Activated naive CD4-positive, alpha-beta T cell treated with Interleukin-2 at 50 U/mL for 16 hours (primary cell): ENCODE results near the gene PLPPR4.
"Not testable (repeated sequence)": the region's sequence is repeated elsewhere in the genome, so short reads cannot be mapped to it uniquely, and the experiment has no call there.

Source experiments
- DNase-seq: peaks from one replicate; pipeline ENCODE4 v3.0.0-alpha.2; 2020

The PLPPR4 gene

GRCh38 chr1:99264201-99265021, at the start of gene PLPPR4:
Gene PLPPR4 (plus strand): TSS chr1:99264492. CDS start chr1:99264594, 102 bp downstream.
- DNase-seq: no peak

GRCh38 chr1:99216956-99217355, 47.3 kb upstream of the PLPPR4 start:
- no peak for DNase-seq

- no peak for DNase-seq
Observed at GRCh38 chr1:99217599-99217998, 46.7 kb upstream of the PLPPR4 start.

- no peak for DNase-seq
Observed at GRCh38 chr1:99218572-99218971, 45.7 kb upstream of the PLPPR4 start.

GRCh38 chr1:99218999-99219398, 45.3 kb upstream of the PLPPR4 start:
- no peak for DNase-seq

- no peak for DNase-seq
Observed at GRCh38 chr1:99227056-99227897, 37.0 kb upstream of the PLPPR4 start.

- no peak for DNase-seq
Observed at GRCh38 chr1:99228153-99228552, 36.1 kb upstream of the PLPPR4 start.

- no peak for DNase-seq
Observed at GRCh38 chr1:99229122-99229521, 35.2 kb upstream of the PLPPR4 start.

GRCh38 chr1:99230695-99231094, 33.6 kb upstream of the PLPPR4 start:
- no peak for DNase-seq

- DNase-seq: no peak
Observed at GRCh38 chr1:99232172-99232571, 32.1 kb upstream of the PLPPR4 start.

GRCh38 chr1:99233446-99233845, 30.8 kb upstream of the PLPPR4 start:
- no peak for DNase-seq

- DNase-seq: no peak
Observed at GRCh38 chr1:99236756-99237155, 27.5 kb upstream of the PLPPR4 start.

- DNase-seq: no peak
Observed at GRCh38 chr1:99239690-99240089, 24.6 kb upstream of the PLPPR4 start.

GRCh38 chr1:99240621-99241020, 23.7 kb upstream of the PLPPR4 start:
- DNase-seq: no peak

- no peak for DNase-seq
Observed at GRCh38 chr1:99246152-99246551, 18.1 kb upstream of the PLPPR4 start.

GRCh38 chr1:99247199-99247598, 17.1 kb upstream of the PLPPR4 start:
- no peak for DNase-seq

GRCh38 chr1:99250728-99251127, 13.6 kb upstream of the PLPPR4 start:
- DNase-seq: no peak

GRCh38 chr1:99251308-99251707, 13.0 kb upstream of the PLPPR4 start:
- no peak for DNase-seq

- DNase-seq: no peak
Observed at GRCh38 chr1:99252630-99253029, 11.7 kb upstream of the PLPPR4 start.

- not testable (repeated sequence) for DNase-seq
Observed at GRCh38 chr1:99260402-99260801, 3.9 kb upstream of the PLPPR4 start.

GRCh38 chr1:99265124-99265523, 832 bp downstream of the PLPPR4 start:
- DNase-seq: no peak

GRCh38 chr1:99266726-99267125, 2.4 kb downstream of the PLPPR4 start:
- no peak for DNase-seq

GRCh38 chr1:99268021-99268420, 3.7 kb downstream of the PLPPR4 start:
- no peak for DNase-seq

- no peak for DNase-seq
Observed at GRCh38 chr1:99269321-99269720, 5.0 kb downstream of the PLPPR4 start.
